GM18499 (cell line): ENCODE data around the gene STARD3.
"Not testable (repeated sequence)": the region's sequence is repeated elsewhere in the genome, so short reads cannot be mapped to it uniquely, and the experiment has no call there.

ENCODE experiments used
- ATAC-seq: cut with Tn5 transposase; IDR thresholded peaks from one replicate; pipeline ENCODE4 v1.9.1; 2021; ENCODE audit warnings: moderate number of reproducible peaks; ENCODE audit not compliant: insufficient read depth, unreplicated experiment

The STARD3 gene

DNA sequence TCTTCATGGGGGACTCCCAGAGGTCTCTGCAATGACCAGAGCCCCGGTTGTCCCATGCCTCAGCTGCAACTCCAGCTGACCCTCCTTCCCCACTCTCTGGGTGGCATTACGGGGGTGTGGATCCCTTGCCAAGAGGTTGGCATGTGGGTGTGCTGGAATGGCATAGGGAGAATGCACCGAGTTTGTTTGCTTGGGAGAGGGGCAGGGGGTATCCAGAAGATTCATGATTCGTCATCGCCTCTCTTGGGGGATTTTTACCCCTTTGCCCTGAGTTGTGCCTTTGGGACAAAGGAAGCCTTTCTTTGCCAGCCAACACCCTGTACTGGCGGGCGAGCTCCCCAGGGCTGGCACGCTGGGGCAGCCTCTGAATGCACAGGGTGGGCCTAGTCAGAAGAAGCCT is 69.4 kb downstream of the STARD3 start:
- ATAC-seq: no peak

DNA sequence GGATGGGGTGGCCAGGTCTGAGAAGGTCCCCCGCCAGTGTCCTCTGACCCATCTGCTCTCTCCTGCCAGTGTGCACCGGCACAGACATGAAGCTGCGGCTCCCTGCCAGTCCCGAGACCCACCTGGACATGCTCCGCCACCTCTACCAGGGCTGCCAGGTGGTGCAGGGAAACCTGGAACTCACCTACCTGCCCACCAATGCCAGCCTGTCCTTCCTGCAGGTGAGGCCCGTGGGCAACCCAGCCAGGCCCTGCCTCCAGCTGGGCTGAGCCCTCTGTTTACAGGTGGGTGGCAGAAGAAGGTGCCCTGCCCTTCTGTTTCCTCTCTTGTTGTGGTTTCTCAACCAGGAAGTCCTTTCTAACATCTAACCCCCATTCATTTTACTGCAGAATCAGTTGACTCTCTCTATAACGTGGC is 70.0 kb downstream of the STARD3 start:
- ATAC-seq: no peak

DNA sequence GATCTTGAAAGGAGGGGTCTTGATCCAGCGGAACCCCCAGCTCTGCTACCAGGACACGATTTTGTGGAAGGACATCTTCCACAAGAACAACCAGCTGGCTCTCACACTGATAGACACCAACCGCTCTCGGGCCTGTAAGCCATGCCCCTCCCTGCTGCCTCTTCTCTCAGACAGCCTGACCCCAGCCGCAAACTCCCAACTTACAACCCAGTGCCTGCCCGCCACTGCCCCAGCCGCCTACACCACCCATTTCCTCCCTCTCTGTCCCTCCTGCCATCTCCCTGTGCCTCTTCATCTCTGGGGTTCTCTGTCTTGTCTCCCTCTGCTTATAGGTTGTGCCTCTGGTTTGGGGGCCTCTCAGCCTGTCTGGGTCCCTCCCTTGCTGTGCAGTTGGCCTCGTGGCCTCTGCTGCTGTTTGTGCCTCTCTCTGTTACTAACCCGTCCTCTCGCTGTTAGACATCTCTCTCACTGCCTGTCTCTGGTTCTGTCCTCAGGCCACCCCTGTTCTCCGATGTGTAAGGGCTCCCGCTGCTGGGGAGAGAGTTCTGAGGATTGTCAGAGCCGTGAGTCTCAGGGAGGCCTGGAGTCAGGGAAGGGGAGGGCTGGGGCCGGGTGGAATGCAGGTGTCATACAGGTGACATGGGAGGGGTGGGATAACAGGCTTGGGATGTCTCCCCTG is 72.5 kb downstream of the STARD3 start:
- no peak for ATAC-seq

DNA sequence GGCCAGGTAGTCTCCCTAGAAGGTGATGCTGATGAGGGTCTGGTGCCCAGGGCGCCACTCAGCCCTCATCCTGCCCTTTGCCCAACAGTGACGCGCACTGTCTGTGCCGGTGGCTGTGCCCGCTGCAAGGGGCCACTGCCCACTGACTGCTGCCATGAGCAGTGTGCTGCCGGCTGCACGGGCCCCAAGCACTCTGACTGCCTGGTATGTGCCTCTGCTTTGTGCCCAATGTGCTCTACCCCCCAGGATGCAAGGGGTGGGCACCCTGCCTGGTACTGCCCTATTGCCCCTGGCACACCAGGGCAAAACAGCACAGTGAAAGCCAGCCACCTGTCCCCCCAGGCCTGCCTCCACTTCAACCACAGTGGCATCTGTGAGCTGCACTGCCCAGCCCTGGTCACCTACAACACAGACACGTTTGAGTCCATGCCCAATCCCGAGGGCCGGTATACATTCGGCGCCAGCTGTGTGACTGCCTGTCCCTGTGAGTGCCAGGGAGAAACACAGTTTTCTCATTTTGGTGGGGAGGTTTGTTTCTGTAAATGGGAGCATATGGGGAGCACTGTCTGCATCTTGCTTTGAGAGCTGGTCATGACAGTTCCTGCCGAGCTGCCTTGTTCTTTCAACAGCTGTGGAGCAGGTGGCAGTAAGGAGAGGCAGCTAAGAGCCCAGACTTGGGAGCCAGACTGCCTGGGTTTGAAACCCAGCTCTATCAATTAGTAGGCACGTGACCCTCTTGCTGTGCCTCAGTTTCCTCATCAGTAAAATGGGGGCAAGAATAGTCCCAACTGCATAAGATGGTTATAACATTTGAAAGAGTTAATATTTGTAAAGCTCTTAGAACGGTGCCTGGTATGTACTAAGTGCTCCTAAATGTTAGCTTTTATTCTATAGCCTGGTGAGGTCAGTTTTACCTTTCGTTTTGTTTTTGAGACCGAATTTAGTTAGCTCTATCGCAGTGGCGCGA is 73.3 kb downstream of the STARD3 start:
- no peak for ATAC-seq

DNA sequence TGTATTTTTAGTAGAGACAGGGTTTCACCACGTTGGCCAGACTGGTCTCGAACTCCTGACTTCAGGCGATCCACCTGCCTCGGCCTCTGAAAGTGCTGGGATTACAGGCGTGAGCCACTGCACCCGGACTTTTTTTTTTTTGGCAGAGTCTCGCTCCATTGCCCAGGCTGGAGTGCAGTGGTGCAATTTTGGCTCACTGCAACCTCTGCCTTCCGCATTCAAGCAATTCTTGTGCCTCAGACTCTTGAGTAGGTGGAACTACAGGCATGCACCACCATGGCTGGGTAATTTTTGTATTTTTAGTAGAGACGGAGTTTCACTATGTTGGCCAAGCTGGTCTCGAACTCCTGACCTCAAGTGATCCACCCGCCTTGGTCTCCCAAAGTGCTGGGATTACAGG is 74.1 kb downstream of the STARD3 start:
- not testable (repeated sequence) for ATAC-seq

DNA sequence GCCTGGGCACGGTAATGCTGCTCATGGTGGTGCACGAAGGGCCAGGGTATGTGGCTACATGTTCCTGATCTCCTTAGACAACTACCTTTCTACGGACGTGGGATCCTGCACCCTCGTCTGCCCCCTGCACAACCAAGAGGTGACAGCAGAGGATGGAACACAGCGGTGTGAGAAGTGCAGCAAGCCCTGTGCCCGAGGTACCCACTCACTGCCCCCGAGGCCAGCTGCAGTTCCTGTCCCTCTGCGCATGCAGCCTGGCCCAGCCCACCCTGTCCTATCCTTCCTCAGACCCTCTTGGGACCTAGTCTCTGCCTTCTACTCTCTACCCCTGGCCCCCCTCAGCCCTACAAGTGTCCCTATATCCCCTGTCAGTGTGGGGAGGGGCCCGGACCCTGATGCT is 74.9 kb downstream of the STARD3 start:
- ATAC-seq: no peak
